Esophagus muscularis mucosa (tissue), 4 donors: ENCODE results near the gene MDGA2. TPM values are rescaled to one million over a fixed set of nuclear protein-coding genes. Genes with fewer than 3 reads are reported as not detected.
A peak's percentile ranks its signal among the peaks of the same experiment; 100 is the strongest.

ENCODE experiments used
- DNase-seq: peaks from one replicate; pipeline ENCODE4 v3.0.0-alpha.2; 2017; ENCODE audit errors: extremely low spot score
- H3K27ac ChIP-seq, 4 donors: fragments of 200-600 bp; sonication (generic); replicated peaks in 1 of 4; 1 replicate in 3 of 4; 2 replicates in 1 of 4; pipeline ENCODE4 v1.5.1; 2016 to 2019; ENCODE audit warnings: mild to moderate bottlenecking in 1 of 4
- H3K27me3 ChIP-seq, 4 donors: fragments of 200-600 bp; sonication (generic); one replicate each; pipeline versions ENCODE4 v1.5.1 to v1.6.0; 2016 to 2019
- H3K36me3 ChIP-seq, 4 donors: fragments of 200-600 bp; sonication (generic); one replicate each; pipeline ENCODE4 v1.5.1; 2016 to 2019
- H3K4me1 ChIP-seq, 4 donors: fragments of 200-600 bp; sonication (generic); one replicate each; pipeline ENCODE4 v1.5.1; 2016 to 2019
- H3K4me3 ChIP-seq, 4 donors: fragments of 200-600 bp; sonication (generic); 1 replicate in 2 of 4; 2 replicates in 2 of 4; pipeline ENCODE4 v1.5.1; 2016 to 2019; ENCODE audit warnings: mild to moderate bottlenecking in 4 of 4, moderate library complexity in 1 of 4
- H3K9me3 ChIP-seq, 4 donors: fragments of 200-600 bp; sonication (generic); 1 replicate in 3 of 4; 2 replicates in 1 of 4; pipeline ENCODE4 v1.5.1; 2016 to 2019
- CTCF ChIP-seq, 3 experiments: fragments of 200-600 bp in 2 of 3; fragments of 450-650 bp in 1 of 3; sonication (generic) in 2 of 3; IDR thresholded peaks; one replicate each; pipeline ENCODE4 v1.5.1; 2017 to 2019; ENCODE audit warnings: antibody characterized with exemption in 3 of 3, mild to moderate bottlenecking in 2 of 3, moderate library complexity in 1 of 3
- EP300 ChIP-seq: sonication (generic); formaldehyde crosslinking; IDR thresholded peaks from one replicate; pipeline ENCODE4 v1.6.1; 2017; ENCODE audit warnings: antibody characterized with exemption
- POLR2A ChIP-seq: fragments of 450-650 bp; IDR thresholded peaks from one replicate; pipeline ENCODE4 v1.6.1; 2017; ENCODE audit warnings: antibody characterized with exemption, moderate library complexity, mild to moderate bottlenecking, low read depth
- POLR2AphosphoS5 ChIP-seq, 2 donors: sonication (generic); formaldehyde crosslinking; IDR thresholded peaks; one replicate each; pipeline ENCODE4 v1.6.1; 2017; ENCODE audit warnings: antibody characterized with exemption in 2 of 2
- WGBS: methylation state at CpG from one replicate; pipeline ENCODE4 v1.1.5; 2018; 5-methylcytosine and 5-hydroxymethylcytosine counted together
- intact Hi-C: fragments of 100-400 bp; cut with DNase I; formaldehyde crosslinking; loops from one replicate; pipeline ENCODE4 v1.15.1; 2023
- total RNA-seq, 4 donors: library from RNA; depleted of rRNA; stranded (reverse); fragments of >200 nt; gene quantifications; one replicate each; pipeline versions ENCODE4 v1.1.0 to v1.2.1, GENCODE V29; 2016

MDGA2 gene
- total RNA-seq, 4 donors from 2014 or later, result under 0.01 TPM; not detected in 3

- H3K4me3 ChIP-seq, result peak overlapping the region in 3 of 4 donors; percentile 10 to 38 (median 18)
- H3K27ac ChIP-seq, result no peak overlapping the region
- H3K36me3 ChIP-seq, result no peaks in the 10 kb centered on the region
- WGBS, result 49% methylated on average over 6 of the region's 6 CpGs
- TF ChIP-seq EP300, result no peak
- TF ChIP-seq CTCF (IDR thresholded peaks at IDR 0.05), result no peak
- no peak for TF ChIP-seq POLR2AphosphoS5 (IDR thresholded peaks at IDR 0.05)
- no peak for TF ChIP-seq POLR2A
- intact Hi-C loops, result no loop called here
- no peaks in the 10 kb centered on the region for H3K9me3 ChIP-seq
- H3K27me3 ChIP-seq, result no peaks in the 10 kb centered on the region
- H3K4me1 ChIP-seq, result no peaks in the 10 kb centered on the region
- no peak for DNase-seq
Measured at GRCh38 chr14:47269756-47270492, 405.5 kb downstream of the MDGA2 start.

- 77% methylated on average over 1 of the region's 1 CpG for WGBS
- intact Hi-C loops, result no loop called here
- Histone ChIP-seq H3K4me3 (no peak overlapping the region), H3K36me3 (no peaks in the 10 kb centered on the region), H3K27me3 (no peaks in the 10 kb centered on the region), H3K9me3 (no peaks in the 10 kb centered on the region), H3K27ac (no peak overlapping the region), H3K4me1 (no peaks in the 10 kb centered on the region)
- no peak for DNase-seq
- TF ChIP-seq POLR2A (no peak), EP300 (no peak), CTCF (IDR thresholded peaks at IDR 0.05) (no peak), POLR2AphosphoS5 (IDR thresholded peaks at IDR 0.05) (no peak)
Measured at GRCh38 chr14:47264842-47265241, 410.6 kb downstream of the MDGA2 start.

GRCh38 chr14:47262801-47263200, 412.6 kb downstream of the MDGA2 start:
- Histone ChIP-seq H3K4me3 (no peak overlapping the region), H3K9me3 (no peaks in the 10 kb centered on the region), H3K36me3 (no peaks in the 10 kb centered on the region), H3K27me3 (no peaks in the 10 kb centered on the region), H3K27ac (no peak overlapping the region), H3K4me1 (no peaks in the 10 kb centered on the region)
- no peak for TF ChIP-seq EP300
- no peak for TF ChIP-seq POLR2A
- no peak for TF ChIP-seq CTCF (IDR thresholded peaks at IDR 0.05)
- TF ChIP-seq POLR2AphosphoS5 (IDR thresholded peaks at IDR 0.05), result no peak
- intact Hi-C loops, result no loop called here
- WGBS, result 66% methylated on average over 2 of the region's 2 CpGs
- no peak for DNase-seq

GRCh38 chr14:47261350-47261749, 414.1 kb downstream of the MDGA2 start:
- H3K36me3 ChIP-seq, result no peaks in the 10 kb centered on the region
- no peaks in the 10 kb centered on the region for H3K27me3 ChIP-seq
- TF ChIP-seq POLR2AphosphoS5 (IDR thresholded peaks at IDR 0.05), result no peak
- no peak for TF ChIP-seq POLR2A
- TF ChIP-seq EP300, result no peak
- no peak for TF ChIP-seq CTCF (IDR thresholded peaks at IDR 0.05)
- DNase-seq, result no peak
- intact Hi-C loops, result no loop called here
- H3K27ac ChIP-seq, result no peak overlapping the region
- H3K9me3 ChIP-seq, result no peaks in the 10 kb centered on the region
- H3K4me3 ChIP-seq, result no peak overlapping the region
- H3K4me1 ChIP-seq, result no peaks in the 10 kb centered on the region

GRCh38 chr14:47259796-47260195, 415.6 kb downstream of the MDGA2 start:
- Histone ChIP-seq H3K4me3 (no peak overlapping the region), H3K27me3 (no peaks in the 10 kb centered on the region), H3K9me3 (no peaks in the 10 kb centered on the region), H3K27ac (no peak overlapping the region), H3K4me1 (no peaks in the 10 kb centered on the region), H3K36me3 (no peaks in the 10 kb centered on the region)
- DNase-seq, result no peak
- intact Hi-C loops, result no loop called here
- TF ChIP-seq EP300, result no peak
- no peak for TF ChIP-seq POLR2AphosphoS5 (IDR thresholded peaks at IDR 0.05)
- TF ChIP-seq POLR2A, result no peak
- no peak for TF ChIP-seq CTCF (IDR thresholded peaks at IDR 0.05)
- 83% methylated on average over 2 of the region's 2 CpGs for WGBS
